ENCODE measurements around the gene PDILT.

Gene PDILT

DNA sequence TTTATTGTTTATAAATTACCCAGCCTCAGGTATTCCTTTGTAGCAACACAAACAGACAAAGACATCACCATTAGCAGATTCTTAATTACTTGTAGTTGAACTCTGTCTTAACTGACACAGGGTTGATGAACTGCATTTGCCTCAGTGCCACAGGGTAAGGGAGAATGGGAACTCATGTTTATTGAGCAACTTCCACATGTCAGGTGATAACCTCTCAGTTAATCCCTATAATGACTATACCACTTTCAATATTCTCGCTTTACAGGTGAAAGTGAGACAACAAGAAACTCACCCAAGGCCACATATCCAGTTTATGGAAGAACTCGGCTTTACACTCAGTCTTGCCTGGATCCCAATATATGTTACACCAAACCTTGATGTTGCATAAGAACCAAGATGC lies 8.6 kb downstream of the PDILT start:
- DNase-seq (ENCODE audit: low read depth) = no peak
- H3K4me3 ChIP-seq (ENCODE audit: low read length) = no peak overlapping the region
- TF ChIP-seq, protein P1, sequence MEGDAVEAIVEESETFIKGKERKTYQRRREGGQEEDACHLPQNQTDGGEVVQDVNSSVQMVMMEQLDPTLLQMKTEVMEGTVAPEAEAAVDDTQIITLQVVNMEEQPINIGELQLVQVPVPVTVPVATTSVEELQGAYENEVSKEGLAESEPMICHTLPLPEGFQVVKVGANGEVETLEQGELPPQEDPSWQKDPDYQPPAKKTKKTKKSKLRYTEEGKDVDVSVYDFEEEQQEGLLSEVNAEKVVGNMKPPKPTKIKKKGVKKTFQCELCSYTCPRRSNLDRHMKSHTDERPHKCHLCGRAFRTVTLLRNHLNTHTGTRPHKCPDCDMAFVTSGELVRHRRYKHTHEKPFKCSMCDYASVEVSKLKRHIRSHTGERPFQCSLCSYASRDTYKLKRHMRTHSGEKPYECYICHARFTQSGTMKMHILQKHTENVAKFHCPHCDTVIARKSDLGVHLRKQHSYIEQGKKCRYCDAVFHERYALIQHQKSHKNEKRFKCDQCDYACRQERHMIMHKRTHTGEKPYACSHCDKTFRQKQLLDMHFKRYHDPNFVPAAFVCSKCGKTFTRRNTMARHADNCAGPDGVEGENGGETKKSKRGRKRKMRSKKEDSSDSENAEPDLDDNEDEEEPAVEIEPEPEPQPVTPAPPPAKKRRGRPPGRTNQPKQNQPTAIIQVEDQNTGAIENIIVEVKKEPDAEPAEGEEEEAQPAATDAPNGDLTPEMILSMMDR (conservative IDR thresholded peaks at IDR 0.05; ENCODE audit: low read depth, low read length) = no peak

DNA sequence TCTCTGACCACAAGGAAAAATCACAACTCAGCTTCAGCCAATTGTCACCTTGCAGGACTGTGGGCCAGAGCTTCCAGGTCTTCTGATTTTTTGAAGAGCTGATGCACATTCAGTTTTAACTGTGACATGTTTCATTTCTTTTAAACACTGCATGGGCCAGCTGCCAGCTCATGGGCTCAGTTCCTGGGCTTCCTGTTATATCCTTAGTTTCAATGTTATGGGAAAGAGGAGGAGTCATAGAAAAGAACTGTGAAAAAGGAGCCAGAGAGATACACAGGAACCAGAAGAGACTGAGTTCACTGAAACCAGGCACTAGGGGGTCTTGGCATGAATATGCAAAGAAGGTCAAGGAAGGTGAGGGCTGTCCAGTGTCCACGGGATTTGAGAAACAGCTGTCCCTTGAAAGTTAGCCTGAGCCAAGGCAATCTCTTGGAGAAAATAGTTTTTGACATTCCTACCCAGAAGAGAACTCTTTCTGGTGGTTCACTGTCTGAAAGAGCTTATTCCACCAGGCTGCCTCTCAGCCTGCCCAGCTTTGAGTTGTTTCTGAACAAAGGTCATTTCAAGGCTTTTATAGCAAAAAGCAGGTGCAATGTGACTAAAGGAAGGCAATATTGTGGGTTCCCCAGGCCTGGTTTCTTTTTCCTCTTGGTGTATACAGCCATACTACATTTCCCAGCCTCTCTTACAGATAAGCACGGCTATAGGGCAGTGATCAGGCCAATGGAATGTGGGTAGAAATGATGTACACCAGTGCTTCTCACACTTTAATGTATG lies 10.5 kb downstream of the PDILT start:
- DNase-seq (ENCODE audit: low read depth) = no peak
- H3K4me3 ChIP-seq (ENCODE audit: low read length) = no peak overlapping the region
- TF ChIP-seq, protein P1 (conservative IDR thresholded peaks at IDR 0.05; ENCODE audit: low read depth, low read length) = no peak

DNA sequence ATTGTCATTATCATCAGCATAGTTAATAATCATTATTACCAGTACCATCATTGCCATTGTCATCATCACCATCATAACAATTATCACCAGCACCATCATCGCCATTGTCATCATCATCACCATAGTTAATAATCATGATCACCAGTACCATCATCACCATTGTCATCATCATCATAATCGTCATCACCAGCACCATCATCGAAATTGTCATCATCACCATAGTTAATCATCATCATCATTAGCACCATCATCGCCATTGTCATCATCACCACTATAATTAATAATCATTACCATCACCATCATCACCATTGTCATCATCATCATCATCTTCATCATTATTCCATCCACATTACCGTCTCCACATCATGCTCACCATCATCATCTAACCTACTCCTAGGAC lies 13.5 kb downstream of the PDILT start:
- DNase-seq (ENCODE audit: low read depth) = no peak
- no peak overlapping the region for H3K4me3 ChIP-seq (ENCODE audit: low read length)
- TF ChIP-seq, protein P1 (conservative IDR thresholded peaks at IDR 0.05; ENCODE audit: low read depth, low read length) = no peak

DNA sequence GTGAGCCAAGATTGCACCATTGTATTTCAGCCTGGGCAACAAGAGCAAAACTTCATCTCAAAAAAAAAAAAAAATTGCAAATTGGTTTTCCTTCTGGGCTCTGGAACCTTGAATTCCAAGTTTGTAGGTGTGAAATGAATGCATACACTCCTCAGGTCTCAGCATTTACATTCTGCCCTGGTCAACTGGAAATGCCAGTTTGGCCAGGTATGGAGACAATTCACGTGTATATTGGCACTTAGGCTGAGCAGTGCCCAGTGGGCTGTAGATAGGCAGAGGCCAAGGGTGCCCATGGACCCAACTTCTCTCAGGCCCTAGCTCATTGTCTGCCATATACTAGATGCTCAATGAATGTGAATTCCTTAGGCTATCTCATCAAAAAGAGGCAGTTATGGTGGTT lies 15.7 kb downstream of the PDILT start:
- no peak overlapping the region for H3K4me3 ChIP-seq (ENCODE audit: low read length)
- no peak for DNase-seq (ENCODE audit: low read depth)
- TF ChIP-seq, protein P1 (conservative IDR thresholded peaks at IDR 0.05; ENCODE audit: low read depth, low read length) = no peak

DNA sequence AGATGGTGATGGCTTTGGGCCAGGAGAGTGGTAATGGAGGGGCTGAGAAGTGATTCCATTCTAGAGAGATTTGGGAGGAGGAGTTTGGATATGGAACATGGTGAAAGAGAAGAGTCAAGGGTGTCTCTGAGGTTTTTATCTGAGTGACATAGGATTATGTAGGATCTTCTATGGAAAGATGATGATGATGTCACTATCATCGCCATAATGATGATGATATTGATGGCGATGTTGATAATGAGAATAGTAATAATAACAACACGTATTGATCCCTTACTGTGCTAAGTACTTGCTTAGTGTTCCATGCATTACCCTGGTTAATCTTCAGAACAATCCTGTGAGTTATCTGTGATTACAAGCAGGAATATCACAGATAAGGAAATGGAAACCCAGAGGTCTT lies 16.6 kb downstream of the PDILT start:
- TF ChIP-seq, protein P1 (conservative IDR thresholded peaks at IDR 0.05; ENCODE audit: low read depth, low read length) = no peak
- no peak overlapping the region for H3K4me3 ChIP-seq (ENCODE audit: low read length)
- no peak for DNase-seq (ENCODE audit: low read depth)

DNA sequence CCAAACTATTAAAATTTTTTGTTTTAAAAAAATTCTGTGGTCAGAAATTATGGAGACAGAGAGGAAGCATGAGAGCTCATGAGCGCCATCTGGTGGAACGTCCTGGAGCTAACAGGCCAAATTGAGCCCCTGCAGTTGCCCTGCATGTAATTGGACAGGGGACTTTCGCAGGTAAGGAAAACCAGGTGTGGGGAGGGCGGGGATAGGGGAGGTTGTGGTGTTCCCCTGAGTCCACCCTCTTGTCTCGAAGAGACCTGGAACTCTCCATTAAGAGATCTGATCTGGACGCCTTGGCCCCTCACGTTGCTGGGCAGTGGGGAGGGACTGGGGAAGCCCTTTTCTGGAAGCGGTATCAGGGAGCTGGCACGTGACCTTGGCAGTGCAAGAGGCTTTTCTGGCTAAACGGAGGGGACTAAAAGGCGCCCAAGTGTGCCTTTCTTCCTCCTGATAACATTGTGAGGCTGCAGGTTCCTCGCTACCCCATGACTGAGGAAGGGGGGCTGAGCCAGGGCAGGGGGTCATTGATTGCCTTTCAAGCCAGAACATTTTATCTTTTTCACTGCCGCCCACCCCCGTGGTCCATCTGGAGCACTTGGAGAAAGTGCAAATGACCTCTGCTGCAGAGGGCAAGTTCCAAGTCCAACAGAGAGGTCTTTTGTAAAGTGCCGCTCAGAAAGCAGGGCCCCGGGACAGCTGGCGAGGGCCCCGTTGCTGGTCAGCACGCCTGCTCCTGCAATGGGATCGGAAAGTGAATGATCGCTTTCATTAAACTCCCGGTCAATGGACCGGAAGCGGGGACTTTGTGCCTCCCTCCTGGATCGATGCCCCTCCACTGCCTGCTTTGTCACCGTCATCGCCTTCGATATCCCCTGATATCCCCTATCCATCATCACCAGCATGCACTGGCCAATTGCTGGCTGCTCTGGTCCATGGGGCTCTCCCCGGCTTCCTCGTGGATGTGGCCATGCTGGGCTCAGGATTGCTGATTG lies 18.4 kb downstream of the PDILT start:
- TF ChIP-seq, protein P1 (conservative IDR thresholded peaks at IDR 0.05; ENCODE audit: low read depth, low read length) = peak; percentile 89
- no peak for DNase-seq (ENCODE audit: low read depth)
- no peak overlapping the region for H3K4me3 ChIP-seq (ENCODE audit: low read length)

Measured in retinal pigment epithelial cell (primary cell).